Measurements from ENCODE around the gene NCAM1. TPM values are rescaled to one million over a fixed set of nuclear protein-coding genes. Genes with fewer than 3 reads are reported as not detected.

The NCAM1 gene
- total and polyA plus RNA-seq, 2 experiments from 2014 or later, result 0.76 to 1.6 TPM

DNA sequence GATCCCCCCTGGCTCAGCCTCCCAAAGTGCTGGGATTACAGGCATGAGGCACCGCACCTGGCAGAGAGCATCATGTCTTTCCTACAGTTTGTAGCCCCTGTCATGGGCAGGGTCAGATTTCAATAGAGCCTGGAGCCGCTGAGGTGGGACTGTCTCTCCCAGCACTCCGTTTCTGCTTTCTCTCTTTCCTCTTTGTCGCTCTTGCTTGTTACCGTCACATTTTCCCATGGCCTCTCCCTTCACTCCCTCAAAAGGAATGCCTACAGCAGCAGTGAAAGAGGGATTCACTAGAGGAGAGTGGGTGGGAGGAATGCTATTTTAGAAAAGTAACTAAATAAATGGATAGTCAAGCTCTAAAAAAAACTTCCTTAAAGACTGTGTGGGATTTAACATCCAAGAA, 216.5 kb downstream of the NCAM1 start (continued):
- TF ChIP-seq, protein P1, sequence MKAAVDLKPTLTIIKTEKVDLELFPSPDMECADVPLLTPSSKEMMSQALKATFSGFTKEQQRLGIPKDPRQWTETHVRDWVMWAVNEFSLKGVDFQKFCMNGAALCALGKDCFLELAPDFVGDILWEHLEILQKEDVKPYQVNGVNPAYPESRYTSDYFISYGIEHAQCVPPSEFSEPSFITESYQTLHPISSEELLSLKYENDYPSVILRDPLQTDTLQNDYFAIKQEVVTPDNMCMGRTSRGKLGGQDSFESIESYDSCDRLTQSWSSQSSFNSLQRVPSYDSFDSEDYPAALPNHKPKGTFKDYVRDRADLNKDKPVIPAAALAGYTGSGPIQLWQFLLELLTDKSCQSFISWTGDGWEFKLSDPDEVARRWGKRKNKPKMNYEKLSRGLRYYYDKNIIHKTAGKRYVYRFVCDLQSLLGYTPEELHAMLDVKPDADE (IDR thresholded peaks at IDR 0.05), result no peak
- TF ChIP-seq NANOG (IDR thresholded peaks at IDR 0.05; ENCODE audit: borderline replicate concordance) (no peak), ZNF114 (CRISPR knock-in tag; IDR thresholded peaks at IDR 0.05) (no peak), REST (IDR thresholded peaks at IDR 0.05; ENCODE audit: unreplicated experiment) (no peak), CREB1 (CRISPR knock-in tag; IDR thresholded peaks at IDR 0.05; ENCODE audit: low read depth) (no peak)

GRCh38 chr11:113178381-113179070, 217.3 kb downstream of the NCAM1 start:
- H2AFZ ChIP-seq, result no peak overlapping the region; the same call in 1 of the 2 replicates
- H3K36me3 ChIP-seq (ENCODE audit: insufficient read depth), result no peaks in the 10 kb centered on the region
- Mint-ChIP-seq H3K27me3 (ENCODE audit: insufficient read depth, low read depth, poor library complexity) (no peaks in the 10 kb centered on the region), H3K4me3 (no peak overlapping the region), H3K4me1 (peaks cover 33% of the 10 kb centered on the region), H3K36me3 (ENCODE audit: low read depth) (no peaks in the 10 kb centered on the region), H3K27ac (no peak overlapping the region), H3K9me3 (no peaks in the 10 kb centered on the region)
- DNase-seq (ENCODE audit: low spot score) (no peak), ATAC-seq (peak; percentile 62)
- H3F3A ChIP-seq (replicated peaks; ENCODE audit: low read depth), result no peaks in the 10 kb centered on the region
- no peaks in the 10 kb centered on the region for H4K20me1 ChIP-seq (replicated peaks; ENCODE audit: insufficient read depth)
- H3K4me3 ChIP-seq, result no peak overlapping the region
- no peak overlapping the region for H3K4me2 ChIP-seq
- no peaks in the 10 kb centered on the region for H3K79me2 ChIP-seq (replicated peaks; ENCODE audit: insufficient read depth)
- no peaks in the 10 kb centered on the region for H3K27me3 ChIP-seq (ENCODE audit: insufficient read depth)
- H3K27ac ChIP-seq (ENCODE audit: low read depth), result no peak overlapping the region
- peaks cover 4% of the 10 kb centered on the region for H3K4me1 ChIP-seq (ENCODE audit: insufficient read depth)
- H3K9me2 ChIP-seq (ENCODE audit: insufficient read depth), result 0 out of 2 replicates have a peak, but pooled peaks cover 3% of the 10 kb centered on the region
- TF ChIP-seq POLR2AphosphoS5 (IDR thresholded peaks at IDR 0.05; ENCODE audit: low read depth) (no peak), EZH2phosphoT487 (IDR thresholded peaks at IDR 0.05; ENCODE audit: unreplicated experiment) (no peak), REST (IDR thresholded peaks at IDR 0.05; ENCODE audit: unreplicated experiment) (no peak)
- TF ChIP-seq, protein P2, sequence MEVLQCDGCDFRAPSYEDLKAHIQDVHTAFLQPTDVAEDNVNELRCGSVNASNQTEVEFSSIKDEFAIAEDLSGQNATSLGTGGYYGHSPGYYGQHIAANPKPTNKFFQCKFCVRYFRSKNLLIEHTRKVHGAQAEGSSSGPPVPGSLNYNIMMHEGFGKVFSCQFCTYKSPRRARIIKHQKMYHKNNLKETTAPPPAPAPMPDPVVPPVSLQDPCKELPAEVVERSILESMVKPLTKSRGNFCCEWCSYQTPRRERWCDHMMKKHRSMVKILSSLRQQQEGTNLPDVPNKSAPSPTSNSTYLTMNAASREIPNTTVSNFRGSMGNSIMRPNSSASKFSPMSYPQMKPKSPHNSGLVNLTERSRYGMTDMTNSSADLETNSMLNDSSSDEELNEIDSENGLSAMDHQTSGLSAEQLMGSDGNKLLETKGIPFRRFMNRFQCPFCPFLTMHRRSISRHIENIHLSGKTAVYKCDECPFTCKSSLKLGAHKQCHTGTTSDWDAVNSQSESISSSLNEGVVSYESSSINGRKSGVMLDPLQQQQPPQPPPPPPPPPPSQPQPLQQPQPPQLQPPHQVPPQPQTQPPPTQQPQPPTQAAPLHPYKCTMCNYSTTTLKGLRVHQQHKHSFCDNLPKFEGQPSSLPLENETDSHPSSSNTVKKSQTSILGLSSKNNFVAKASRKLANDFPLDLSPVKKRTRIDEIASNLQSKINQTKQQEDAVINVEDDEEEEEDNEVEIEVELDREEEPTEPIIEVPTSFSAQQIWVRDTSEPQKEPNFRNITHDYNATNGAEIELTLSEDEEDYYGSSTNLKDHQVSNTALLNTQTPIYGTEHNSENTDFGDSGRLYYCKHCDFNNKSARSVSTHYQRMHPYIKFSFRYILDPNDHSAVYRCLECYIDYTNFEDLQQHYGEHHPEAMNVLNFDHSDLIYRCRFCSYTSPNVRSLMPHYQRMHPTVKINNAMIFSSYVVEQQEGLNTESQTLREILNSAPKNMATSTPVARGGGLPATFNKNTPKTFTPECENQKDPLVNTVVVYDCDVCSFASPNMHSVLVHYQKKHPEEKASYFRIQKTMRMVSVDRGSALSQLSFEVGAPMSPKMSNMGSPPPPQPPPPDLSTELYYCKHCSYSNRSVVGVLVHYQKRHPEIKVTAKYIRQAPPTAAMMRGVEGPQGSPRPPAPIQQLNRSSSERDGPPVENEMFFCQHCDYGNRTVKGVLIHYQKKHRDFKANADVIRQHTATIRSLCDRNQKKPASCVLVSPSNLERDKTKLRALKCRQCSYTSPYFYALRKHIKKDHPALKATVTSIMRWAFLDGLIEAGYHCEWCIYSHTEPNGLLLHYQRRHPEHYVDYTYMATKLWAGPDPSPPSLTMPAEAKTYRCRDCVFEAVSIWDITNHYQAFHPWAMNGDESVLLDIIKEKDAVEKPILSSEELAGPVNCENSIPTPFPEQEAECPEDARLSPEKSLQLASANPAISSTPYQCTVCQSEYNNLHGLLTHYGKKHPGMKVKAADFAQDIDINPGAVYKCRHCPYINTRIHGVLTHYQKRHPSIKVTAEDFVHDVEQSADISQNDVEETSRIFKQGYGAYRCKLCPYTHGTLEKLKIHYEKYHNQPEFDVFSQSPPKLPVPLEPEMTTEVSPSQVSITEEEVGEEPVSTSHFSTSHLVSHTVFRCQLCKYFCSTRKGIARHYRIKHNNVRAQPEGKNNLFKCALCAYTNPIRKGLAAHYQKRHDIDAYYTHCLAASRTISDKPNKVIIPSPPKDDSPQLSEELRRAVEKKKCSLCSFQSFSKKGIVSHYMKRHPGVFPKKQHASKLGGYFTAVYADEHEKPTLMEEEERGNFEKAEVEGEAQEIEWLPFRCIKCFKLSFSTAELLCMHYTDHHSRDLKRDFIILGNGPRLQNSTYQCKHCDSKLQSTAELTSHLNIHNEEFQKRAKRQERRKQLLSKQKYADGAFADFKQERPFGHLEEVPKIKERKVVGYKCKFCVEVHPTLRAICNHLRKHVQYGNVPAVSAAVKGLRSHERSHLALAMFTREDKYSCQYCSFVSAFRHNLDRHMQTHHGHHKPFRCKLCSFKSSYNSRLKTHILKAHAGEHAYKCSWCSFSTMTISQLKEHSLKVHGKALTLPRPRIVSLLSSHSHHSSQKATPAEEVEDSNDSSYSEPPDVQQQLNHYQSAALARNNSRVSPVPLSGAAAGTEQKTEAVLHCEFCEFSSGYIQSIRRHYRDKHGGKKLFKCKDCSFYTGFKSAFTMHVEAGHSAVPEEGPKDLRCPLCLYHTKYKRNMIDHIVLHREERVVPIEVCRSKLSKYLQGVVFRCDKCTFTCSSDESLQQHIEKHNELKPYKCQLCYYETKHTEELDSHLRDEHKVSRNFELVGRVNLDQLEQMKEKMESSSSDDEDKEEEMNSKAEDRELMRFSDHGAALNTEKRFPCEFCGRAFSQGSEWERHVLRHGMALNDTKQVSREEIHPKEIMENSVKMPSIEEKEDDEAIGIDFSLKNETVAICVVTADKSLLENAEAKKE (CRISPR knock-in tag; IDR thresholded peaks at IDR 0.05), result no peak
- TF ChIP-seq, protein P1 (IDR thresholded peaks at IDR 0.05), result no peak
